Adrenal gland (tissue), 12 donors: ENCODE data around the gene VWA5B1. TPM values are rescaled to one million over a fixed set of nuclear protein-coding genes. Genes with fewer than 3 reads are reported as not detected.

ENCODE experiments used
- DNase-seq, 7 donors: peaks; one replicate each; pipeline ENCODE4 v3.0.0-alpha.2; 2019 to 2020
- H3K27ac ChIP-seq, 5 donors: fragments of 200-600 bp; sonication (generic) in 4 of 5; 1 replicate in 3 of 5; 2 replicates in 2 of 5; pipeline versions ENCODE4 v1.5.1 to v1.8.0; 2016 to 2020; ENCODE audit warnings: mild to moderate bottlenecking in 1 of 5
- H3K27me3 ChIP-seq: fragments of 200-600 bp; 2 replicates; pipeline ENCODE4 v1.8.0; 2021
- H3K36me3 ChIP-seq, 2 donors: fragments of 200-600 bp; replicated peaks in 1 of 2; 1 replicate in 1 of 2; 2 replicates in 1 of 2; pipeline versions ENCODE4 v1.5.1 to v1.8.0; 2018 to 2022
- H3K4me1 ChIP-seq, 2 donors: fragments of 200-600 bp; replicated peaks in 1 of 2; 1 replicate in 1 of 2; 2 replicates in 1 of 2; pipeline versions ENCODE4 v1.5.1 to v1.8.0; 2018 to 2021
- H3K4me3 ChIP-seq, 4 donors: fragments of 200-600 bp; sonication (generic) in 3 of 4; one replicate each; pipeline ENCODE4 v1.5.1; 2016 to 2018
- H3K9me3 ChIP-seq, 3 donors: fragments of 200-600 bp; sonication (generic) in 1 of 3; replicated peaks in 1 of 3; 1 replicate in 2 of 3; 2 replicates in 1 of 3; pipeline versions ENCODE4 v1.5.1 to v1.8.0; 2016 to 2021
- CTCF ChIP-seq, 6 experiments: fragments of 450-650 bp in 4 of 6; fragments of 200-600 bp in 2 of 6; sonication (generic) in 1 of 6; IDR thresholded peaks; 1 replicate in 5 of 6; 2 replicates in 1 of 6; pipeline versions ENCODE4 v1.5.1 to v1.8.0; 2016 to 2021; ENCODE audit warnings: antibody characterized with exemption in 6 of 6, mild to moderate bottlenecking in 2 of 6, moderate library complexity in 1 of 6
- POLR2A ChIP-seq, 2 donors: fragments of 450-650 bp; IDR thresholded peaks; one replicate each; pipeline ENCODE4 v1.6.1; 2017; ENCODE audit warnings: antibody characterized with exemption in 2 of 2, mild to moderate bottlenecking in 2 of 2, moderate library complexity in 1 of 2
- WGBS, 4 donors: extraction: QIAGEN DNeasy Blood & Tissue Kit in 2 of 4; methylation state at CpG; one replicate each; pipeline versions ENCODE4 v1.1.5 to v1.1.7; 2013 to 2017; 5-methylcytosine and 5-hydroxymethylcytosine counted together
- intact Hi-C, 2 donors: fragments of 100-400 bp; cut with DNase I; formaldehyde crosslinking; loops; one replicate each; pipeline versions ENCODE4 v1.14.1 to v1.15.0; 2022 to 2023
- polyA plus RNA-seq, 3 donors: library from polyadenylated mRNA; stranded (reverse); fragments of 200-250 nt in 2 of 3; fragments of 350-450 nt in 1 of 3; fragmentation: Illumina TruSeq in 1 of 3; extraction: RNeasy Lipid Tissue Mini Kit (QIAGEN cat#74804) in 1 of 3; gene quantifications; one replicate each; pipeline ENCODE4 v1.2.3, GENCODE V29; 2013 to 2014
- total RNA-seq, 9 donors: library from RNA; depleted of rRNA in 4 of 9; stranded (reverse); fragments of >200 nt in 4 of 9; fragments of 120-200 nt in 1 of 9; fragmentation: NEBNext Ultra II Directional in 1 of 9; extraction: Animal tissue kit (Norgen Biotek cat#: 25700) in 1 of 9; gene quantifications; one replicate each; pipeline versions ENCODE4 v1.1.0 to v1.2.4, GENCODE V29; 2013 to 2023
- donor health status: healthy with polysubstance abuse.
- donor health status: Bipolar disorder and iron deficiency.
- donor health status: DM: yes; HTN: yes; CAD: no.
- donor health status: DM: no; HTN: no; CAD: no.
- donor health status: DM: no; HTN: no; CAD: no.
- donor health status: DM: yes; HTN: yes; CAD: no.

Gene VWA5B1
- total and polyA plus RNA-seq, 12 donors: 0.07 to 2.5 (median 0.26) TPM; not detected in 5

- intact Hi-C loops: loop anchor here in 1 of 2 donors (5.0 kb wide), 1 partner anchor 136 kb away; no protein-coding TSS in a partner anchor
- Histone ChIP-seq H3K4me3 (no peak overlapping the region), H3K36me3 (no peaks in the 10 kb centered on the region), H3K4me1 (peaks cover 7 to 18% of the 10 kb centered on the region in 2 donors), H3K27me3 (peaks cover 19% of the 10 kb centered on the region), H3K27ac (no peak overlapping the region), H3K9me3 (no peaks in the 10 kb centered on the region)
- TF ChIP-seq CTCF (IDR thresholded peaks at IDR 0.05) (no peak), POLR2A (IDR thresholded peaks at IDR 0.05) (no peak)
- DNase-seq: no peak
- WGBS, 4 donors: 85 to 90% (median 89%) methylated on average over 4 to 7 of the region's 7 CpGs
Measured at GRCh38 chr1:20361401-20361800, 70.7 kb downstream of the VWA5B1 start.

DNA sequence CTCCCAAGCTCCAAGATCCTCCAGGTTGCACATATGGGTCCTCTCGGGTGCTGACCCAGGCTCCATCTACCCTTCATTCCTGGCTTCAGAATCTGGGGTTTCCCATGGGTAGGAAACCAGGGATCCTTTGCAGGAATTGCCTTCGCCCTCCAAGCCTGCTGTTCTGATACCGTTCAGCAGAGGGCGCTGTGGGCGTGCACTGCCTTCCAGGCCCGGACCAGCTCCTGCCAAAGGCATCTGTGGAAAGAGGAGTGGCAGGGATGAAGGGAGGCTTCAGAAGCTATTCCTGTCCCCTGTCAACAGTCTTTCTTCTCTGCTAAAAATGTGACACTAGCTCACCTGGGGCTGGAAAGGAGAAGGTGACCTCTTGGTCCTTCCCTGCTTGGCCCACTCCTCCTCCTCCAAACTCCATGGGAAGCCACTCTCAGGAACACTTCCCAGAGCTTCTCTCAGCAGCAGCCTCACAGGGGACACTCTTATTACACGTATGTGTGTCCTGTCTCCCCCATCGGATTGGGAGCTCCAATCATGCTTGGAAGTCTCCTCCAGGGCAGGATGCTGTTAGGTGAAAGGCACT lies 71.2 kb downstream of the VWA5B1 start:
- intact Hi-C loops: loop anchor here in 1 of 2 donors (5.0 kb wide), 1 partner anchor 135 kb away; no protein-coding TSS in a partner anchor
- peaks cover 7 to 23% of the 10 kb centered on the region in 2 donors for H3K4me1 ChIP-seq
- DNase-seq: peak; percentile 54 to 91 (median 75)
- no peak overlapping the region for H3K4me3 ChIP-seq
- H3K27me3 ChIP-seq: peaks cover 22% of the 10 kb centered on the region
- no peak overlapping the region for H3K27ac ChIP-seq
- H3K36me3 ChIP-seq: no peaks in the 10 kb centered on the region
- TF ChIP-seq POLR2A (IDR thresholded peaks at IDR 0.05) (no peak), CTCF (IDR thresholded peaks at IDR 0.05) (peak; percentile 58 to 89 (median 75))
- H3K9me3 ChIP-seq: no peaks in the 10 kb centered on the region
- WGBS, 4 donors: 13 to 22% (median 20%) methylated on average over 7 to 8 of the region's 8 CpGs

DNA sequence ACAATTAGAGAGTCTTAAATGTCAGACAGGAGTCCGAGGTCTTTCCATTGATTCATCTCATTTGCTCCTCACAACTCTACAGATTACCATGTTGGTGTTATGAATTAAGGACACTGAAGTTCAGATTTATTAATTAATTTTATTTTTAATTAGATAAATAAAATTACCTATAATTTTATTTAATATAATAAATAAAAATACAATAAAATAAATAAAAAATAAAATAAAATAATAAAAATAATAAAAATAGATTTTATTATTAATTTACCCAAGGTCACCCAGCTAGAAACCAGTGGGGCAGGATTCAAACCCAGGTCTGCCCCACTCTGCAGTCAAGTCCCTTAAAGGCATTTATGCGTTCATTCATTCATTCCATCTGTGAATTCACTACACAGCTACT lies 72.2 kb downstream of the VWA5B1 start:
- Histone ChIP-seq H3K4me3 (no peak overlapping the region), H3K27ac (no peak overlapping the region), H3K27me3 (peaks cover 22% of the 10 kb centered on the region), H3K36me3 (no peaks in the 10 kb centered on the region), H3K9me3 (no peaks in the 10 kb centered on the region), H3K4me1 (peaks cover 7 to 27% of the 10 kb centered on the region in 2 donors)
- intact Hi-C loops: loop anchor here in 1 of 2 donors (5.0 kb wide), 1 partner anchor 134 kb away; no protein-coding TSS in a partner anchor
- DNase-seq: no peak
- TF ChIP-seq CTCF (IDR thresholded peaks at IDR 0.05): no peak
- no peak for TF ChIP-seq POLR2A (IDR thresholded peaks at IDR 0.05)
- 86 to 100% (median 96%) methylated on average over 2 of the region's 2 CpGs for WGBS, 4 donors

DNA sequence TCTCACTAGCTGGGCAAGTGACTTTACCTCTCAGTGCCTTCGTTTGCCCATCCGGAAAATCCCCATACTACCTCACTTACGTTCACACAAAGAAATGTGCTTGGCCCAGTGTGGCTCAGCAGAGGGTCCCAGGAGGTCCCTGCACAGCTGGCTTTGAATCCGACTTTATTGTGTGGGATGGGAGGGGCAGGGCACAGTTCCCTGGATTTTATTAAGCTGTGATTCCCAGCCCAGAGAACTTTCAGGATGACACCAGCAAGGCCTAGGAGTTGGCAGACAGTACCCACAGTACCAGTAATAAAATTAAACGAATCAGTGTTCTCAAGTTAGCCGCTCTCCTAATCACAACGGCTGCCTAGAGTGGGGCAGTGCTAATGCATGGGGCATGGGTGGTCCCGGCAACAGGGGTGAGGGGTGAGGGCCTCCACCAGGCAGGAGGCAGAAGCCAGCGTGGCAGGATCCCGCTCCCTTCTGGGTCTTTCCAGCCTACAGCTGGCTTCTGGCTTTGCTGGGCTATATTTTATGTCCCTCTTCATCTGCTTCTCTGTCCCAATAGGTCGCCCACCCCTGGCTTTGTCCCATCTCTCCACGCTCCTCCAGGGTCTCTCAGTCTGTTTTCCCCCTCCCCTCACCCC lies 74.9 kb downstream of the VWA5B1 start:
- WGBS, 4 donors: 53 to 62% (median 59%) methylated on average over 12 of the region's 12 CpGs
- TF ChIP-seq CTCF (IDR thresholded peaks at IDR 0.05) (no peak), POLR2A (IDR thresholded peaks at IDR 0.05) (no peak)
- peak in 1 of 7 donors; percentile 6 for DNase-seq
- Histone ChIP-seq H3K9me3 (no peaks in the 10 kb centered on the region), H3K36me3 (no peaks in the 10 kb centered on the region), H3K27me3 (peaks cover 22% of the 10 kb centered on the region), H3K4me1 (peaks cover 0 to 13% of the 10 kb centered on the region in 2 donors), H3K4me3 (no peak overlapping the region), H3K27ac (peak overlapping the region in 1 of 5 donors; percentile 44)
- intact Hi-C loops: loop anchor here in 1 of 2 donors (5.0 kb wide), 1 partner anchor 127 kb away; no protein-coding TSS in a partner anchor
